Loucy (cell line): ENCODE measurements around the gene CCDC171.

ENCODE experiments used
- H2AFZ ChIP-seq: fragments of 200-600 bp; sonication (generic); 2 replicates; pipeline ENCODE4 v1.6.0; 2016; ENCODE audit warnings: antibody characterized with exemption, mild to moderate bottlenecking, low read length, moderate library complexity
- H3F3A ChIP-seq: fragments of 200-600 bp; 2 replicates; pipeline ENCODE4 v1.6.0; 2016; ENCODE audit warnings: antibody characterized with exemption, low read depth, mild to moderate bottlenecking
- H3K27me3 ChIP-seq: fragments of 200-600 bp; sonication (generic); 2 replicates; pipeline ENCODE4 v1.6.1; 2014; ENCODE audit warnings: low read length, mild to moderate bottlenecking; ENCODE audit not compliant: insufficient read depth, poor library complexity, severe bottlenecking
- H3K36me3 ChIP-seq: fragments of 200-600 bp; sonication (generic); 2 replicates; pipeline ENCODE4 v1.6.1; 2016; ENCODE audit warnings: low read length; ENCODE audit not compliant: insufficient read depth
- H3K4me1 ChIP-seq: fragments of 200-600 bp; sonication (generic); 2 replicates; pipeline ENCODE4 v1.5.1; 2014; ENCODE audit warnings: low read length, mild to moderate bottlenecking; ENCODE audit not compliant: insufficient read depth, poor library complexity, severe bottlenecking
- H3K4me2 ChIP-seq: fragments of 200-600 bp; sonication (generic); 2 replicates; pipeline ENCODE4 v1.6.0; 2014; ENCODE audit warnings: antibody characterized with exemption, low read length, low read depth, mild to moderate bottlenecking; ENCODE audit not compliant: poor library complexity, severe bottlenecking
- H3K4me3 ChIP-seq: fragments of 200-600 bp; sonication (generic); 2 replicates; pipeline ENCODE4 v1.5.1; 2014; ENCODE audit warnings: low read length, mild to moderate bottlenecking, mixed read lengths; ENCODE audit not compliant: poor library complexity, severe bottlenecking
- H3K79me2 ChIP-seq: fragments of 200-600 bp; sonication (generic); 2 replicates; pipeline ENCODE4 v1.6.1; 2014; ENCODE audit warnings: low read length; ENCODE audit not compliant: insufficient read depth
- H3K9ac ChIP-seq: fragments of 200-600 bp; sonication (generic); 2 replicates; pipeline ENCODE4 v1.6.0; 2014; ENCODE audit warnings: mild to moderate bottlenecking, low read depth, low read length, moderate library complexity; ENCODE audit not compliant: poor library complexity, severe bottlenecking
- H3K9me2 ChIP-seq: fragments of 200-600 bp; sonication (generic); replicated peaks from 2 replicates; pipeline ENCODE4 v1.6.1; 2016; ENCODE audit warnings: low read depth, low read length, mixed read lengths
- H3K9me3 ChIP-seq: fragments of 200-600 bp; sonication (generic); 2 replicates; pipeline ENCODE4 v1.6.1; 2014; ENCODE audit warnings: mild to moderate bottlenecking, antibody characterized with exemption, low read length, low read depth; ENCODE audit not compliant: insufficient read depth
- H4K20me1 ChIP-seq: fragments of 200-600 bp; sonication (generic); 2 replicates; pipeline ENCODE4 v1.6.0; 2014; ENCODE audit warnings: antibody characterized with exemption, low read length, mild to moderate bottlenecking; ENCODE audit not compliant: insufficient read depth, poor library complexity, severe bottlenecking
- EZH2phosphoT487 ChIP-seq: fragments of 200-600 bp; IDR thresholded peaks from 2 replicates; pipeline ENCODE4 v1.6.1; 2018; ENCODE audit warnings: antibody characterized with exemption, mild to moderate bottlenecking, moderate library complexity, borderline replicate concordance
- TF ChIP-seq, protein P1 (sequence below): fragments of 200-600 bp; sonication (generic); conservative IDR thresholded peaks from 2 replicates; pipeline ENCODE4 v1.5.1; 2014; ENCODE audit warnings: mild to moderate bottlenecking, antibody characterized with exemption, low read length

Gene CCDC171

DNA sequence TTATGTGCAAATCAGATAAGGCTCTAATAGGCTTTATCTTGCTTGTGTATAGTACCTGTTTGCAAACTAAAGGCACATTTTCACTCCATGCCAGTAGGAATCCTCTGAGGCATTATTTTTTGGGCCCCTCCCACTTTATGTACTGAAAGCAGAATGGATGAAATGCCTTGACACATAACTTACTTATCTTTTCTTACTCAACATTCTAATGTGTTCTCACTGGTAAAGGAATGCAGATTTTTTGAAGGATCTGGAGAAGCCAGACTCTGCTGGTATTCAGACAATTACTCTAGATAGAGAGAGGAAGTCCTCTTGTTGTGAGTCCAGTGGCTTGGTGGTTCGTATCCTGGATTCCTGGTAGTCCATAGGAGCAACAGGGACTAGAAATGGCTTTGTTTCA, 336.7 kb downstream of the CCDC171 start:
- Histone ChIP-seq H3K4me1 (no peaks in the 10 kb centered on the region), H3F3A (no peaks in the 10 kb centered on the region), H4K20me1 (no peaks in the 10 kb centered on the region), H3K9me3 (no peaks in the 10 kb centered on the region), H2AFZ (no peak overlapping the region), H3K9me2 (no peaks in the 10 kb centered on the region), H3K4me3 (no peak overlapping the region), H3K9ac (no peak overlapping the region), H3K27me3 (no peaks in the 10 kb centered on the region), H3K79me2 (no peaks in the 10 kb centered on the region), H3K36me3 (peaks cover 2% of the 10 kb centered on the region; the same call in 1 of the 2 replicates), H3K4me2 (no peak overlapping the region)
- TF ChIP-seq EZH2phosphoT487 = no peak

DNA sequence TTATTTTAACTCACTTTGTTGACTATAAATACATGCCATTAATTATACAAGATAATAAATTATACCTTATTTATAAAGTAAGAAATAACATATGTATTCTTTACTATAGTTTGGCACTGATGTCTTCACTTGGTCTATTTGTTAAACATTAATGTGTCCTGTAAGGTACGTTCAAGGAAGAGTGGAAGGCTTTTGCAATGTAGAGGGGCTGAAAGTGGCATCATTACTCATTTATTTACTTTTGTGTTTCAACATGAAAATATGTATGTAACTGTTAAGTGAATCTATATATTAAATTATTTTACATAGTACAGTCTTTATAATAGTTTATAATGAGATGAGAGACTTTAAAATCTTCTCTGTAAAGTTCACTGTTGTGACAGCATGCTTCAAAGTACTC, 348.7 kb downstream of the CCDC171 start:
- H3K9me2 ChIP-seq = no peaks in the 10 kb centered on the region
- H3K9ac ChIP-seq = no peak overlapping the region
- no peaks in the 10 kb centered on the region for H3K4me1 ChIP-seq
- H3K79me2 ChIP-seq = no peaks in the 10 kb centered on the region
- TF ChIP-seq, protein P1, sequence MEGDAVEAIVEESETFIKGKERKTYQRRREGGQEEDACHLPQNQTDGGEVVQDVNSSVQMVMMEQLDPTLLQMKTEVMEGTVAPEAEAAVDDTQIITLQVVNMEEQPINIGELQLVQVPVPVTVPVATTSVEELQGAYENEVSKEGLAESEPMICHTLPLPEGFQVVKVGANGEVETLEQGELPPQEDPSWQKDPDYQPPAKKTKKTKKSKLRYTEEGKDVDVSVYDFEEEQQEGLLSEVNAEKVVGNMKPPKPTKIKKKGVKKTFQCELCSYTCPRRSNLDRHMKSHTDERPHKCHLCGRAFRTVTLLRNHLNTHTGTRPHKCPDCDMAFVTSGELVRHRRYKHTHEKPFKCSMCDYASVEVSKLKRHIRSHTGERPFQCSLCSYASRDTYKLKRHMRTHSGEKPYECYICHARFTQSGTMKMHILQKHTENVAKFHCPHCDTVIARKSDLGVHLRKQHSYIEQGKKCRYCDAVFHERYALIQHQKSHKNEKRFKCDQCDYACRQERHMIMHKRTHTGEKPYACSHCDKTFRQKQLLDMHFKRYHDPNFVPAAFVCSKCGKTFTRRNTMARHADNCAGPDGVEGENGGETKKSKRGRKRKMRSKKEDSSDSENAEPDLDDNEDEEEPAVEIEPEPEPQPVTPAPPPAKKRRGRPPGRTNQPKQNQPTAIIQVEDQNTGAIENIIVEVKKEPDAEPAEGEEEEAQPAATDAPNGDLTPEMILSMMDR = no peak
- no peak for TF ChIP-seq EZH2phosphoT487
- H3K27me3 ChIP-seq = no peaks in the 10 kb centered on the region
- no peaks in the 10 kb centered on the region for H3F3A ChIP-seq
- no peak overlapping the region for H2AFZ ChIP-seq
- H3K4me2 ChIP-seq = no peak overlapping the region
- H3K9me3 ChIP-seq = no peaks in the 10 kb centered on the region
- H3K36me3 ChIP-seq = no peaks in the 10 kb centered on the region
- H4K20me1 ChIP-seq = no peaks in the 10 kb centered on the region
- no peak overlapping the region for H3K4me3 ChIP-seq

- no peaks in the 10 kb centered on the region for H3F3A ChIP-seq
- no peak overlapping the region for H3K4me3 ChIP-seq
- H3K27me3 ChIP-seq = no peaks in the 10 kb centered on the region
- H4K20me1 ChIP-seq = no peaks in the 10 kb centered on the region
- H3K4me2 ChIP-seq = no peak overlapping the region
- no peaks in the 10 kb centered on the region for H3K36me3 ChIP-seq
- H3K4me1 ChIP-seq = no peaks in the 10 kb centered on the region
- H2AFZ ChIP-seq = no peak overlapping the region
- no peaks in the 10 kb centered on the region for H3K9me2 ChIP-seq
- no peaks in the 10 kb centered on the region for H3K79me2 ChIP-seq
- H3K9ac ChIP-seq = no peak overlapping the region
- TF ChIP-seq EZH2phosphoT487 = no peak
- TF ChIP-seq, protein P1 = no peak
- no peaks in the 10 kb centered on the region for H3K9me3 ChIP-seq
These were observed 356.5 kb downstream of the CCDC171 start for GRCh38 chr9:15909297-15909696.

- Histone ChIP-seq H3K36me3 (no peaks in the 10 kb centered on the region), H3K4me3 (no peak overlapping the region), H3K4me2 (no peak overlapping the region), H4K20me1 (no peaks in the 10 kb centered on the region), H3F3A (no peaks in the 10 kb centered on the region), H3K9me3 (peaks cover 8% of the 10 kb centered on the region; the same call in 1 of the 2 replicates), H2AFZ (no peak overlapping the region), H3K79me2 (no peaks in the 10 kb centered on the region), H3K9ac (no peak overlapping the region), H3K9me2 (no peaks in the 10 kb centered on the region), H3K4me1 (no peaks in the 10 kb centered on the region), H3K27me3 (no peaks in the 10 kb centered on the region)
- no peak for TF ChIP-seq EZH2phosphoT487
- TF ChIP-seq, protein P1 = no peak
These were observed 362.9 kb downstream of the CCDC171 start for GRCh38 chr9:15915711-15916110.
